HG02588 (cell line): ENCODE data around the gene HMSD.
"Not testable (repeated sequence)": the region's sequence is repeated elsewhere in the genome, so short reads cannot be mapped to it uniquely, and the experiment has no call there.

Experiments used
- ATAC-seq: cut with Tn5 transposase; IDR thresholded peaks from one replicate; pipeline ENCODE4 v1.9.1; 2021; ENCODE audit warnings: mild to moderate bottlenecking, moderate library complexity; ENCODE audit not compliant: unreplicated experiment

Gene HMSD

GRCh38 chr18:63949068-63949737 is at the start of gene HMSD:
TSS of gene HMSD (plus strand) at chr18:63949301. CDS start at chr18:63953456, 4,155 bp downstream.
- ATAC-seq: peak; percentile 98

- ATAC-seq: no peak
These were observed 45.1 kb upstream of the HMSD start for GRCh38 chr18:63903851-63904570.

GRCh38 chr18:63904694-63905093 is 44.4 kb upstream of the HMSD start:
- no peak for ATAC-seq

GRCh38 chr18:63905361-63905760 is 43.7 kb upstream of the HMSD start:
- ATAC-seq: no peak

- ATAC-seq: no peak
These were observed 43.0 kb upstream of the HMSD start for GRCh38 chr18:63906056-63906455.

GRCh38 chr18:63907664-63908063 is 41.4 kb upstream of the HMSD start, which contains the start of gene SERPINB10:
TSS of gene SERPINB10 (plus strand) at chr18:63907958. CDS start at chr18:63915511, 7,553 bp downstream.
- peak; percentile 49 for ATAC-seq

- peak; percentile 30 for ATAC-seq
These were observed 40.2 kb upstream of the HMSD start for GRCh38 chr18:63908858-63909257.

- ATAC-seq: peak; percentile 75
These were observed 39.2 kb upstream of the HMSD start for GRCh38 chr18:63909870-63910269.

- ATAC-seq: no peak
These were observed 31.3 kb upstream of the HMSD start for GRCh38 chr18:63917817-63918216.

GRCh38 chr18:63922049-63922448 is 27.1 kb upstream of the HMSD start:
- ATAC-seq: no peak

- no peak for ATAC-seq
These were observed 24.6 kb upstream of the HMSD start for GRCh38 chr18:63924551-63924950.

- ATAC-seq: no peak
These were observed 20.8 kb upstream of the HMSD start for GRCh38 chr18:63928331-63928730.

- not testable (repeated sequence) for ATAC-seq
These were observed 19.7 kb upstream of the HMSD start for GRCh38 chr18:63929369-63929768.

- ATAC-seq: no peak
These were observed 18.2 kb upstream of the HMSD start for GRCh38 chr18:63930773-63931354.

- peak; percentile 95 for ATAC-seq
These were observed 12.8 kb upstream of the HMSD start for GRCh38 chr18:63936156-63936931.

GRCh38 chr18:63936932-63937393 is 12.1 kb upstream of the HMSD start:
- ATAC-seq: no peak

GRCh38 chr18:63940008-63940407 is 9.1 kb upstream of the HMSD start:
- ATAC-seq: no peak

GRCh38 chr18:63940543-63941050 is 8.5 kb upstream of the HMSD start:
- not testable (repeated sequence) for ATAC-seq

- ATAC-seq: no peak
These were observed 1.9 kb upstream of the HMSD start for GRCh38 chr18:63947051-63947790.

- peak; percentile 31 for ATAC-seq
These were observed 2.2 kb downstream of the HMSD start for GRCh38 chr18:63951302-63951705.
